Measurements from ENCODE around the gene RAD17.

The RAD17 gene

DNA sequence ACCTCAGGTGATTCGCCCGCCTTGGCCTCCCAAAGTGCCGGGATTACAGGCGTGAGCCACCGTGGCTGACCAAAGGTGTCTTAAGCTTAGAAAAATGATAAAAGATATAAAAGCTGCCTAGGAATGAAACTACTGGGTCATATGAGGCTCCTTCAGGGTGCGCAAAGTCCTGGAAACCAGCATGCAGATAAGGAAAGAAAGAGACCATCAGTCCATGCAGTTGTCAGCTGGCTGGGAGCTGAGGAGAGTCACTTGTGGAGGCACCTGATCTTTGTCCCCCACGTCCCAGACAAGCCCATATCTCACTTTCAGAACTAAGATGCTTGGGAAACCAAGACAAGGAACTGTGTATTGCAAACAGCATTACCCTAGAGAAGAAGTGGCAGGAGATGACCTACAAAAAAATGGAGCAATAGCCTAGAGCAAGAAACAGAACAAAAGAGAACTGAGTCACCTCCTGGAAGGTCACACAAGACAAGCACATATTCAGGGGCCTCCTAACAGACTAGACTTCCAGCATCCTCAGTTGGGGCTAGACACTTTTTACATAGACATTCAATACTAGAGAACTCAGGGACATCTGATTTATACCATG lies 34.2 kb upstream of the RAD17 start:
- TF ChIP-seq CTCF (IDR thresholded peaks at IDR 0.05; ENCODE audit: insufficient read depth, missing control alignments) = no peak
- DNase-seq (ENCODE audit: insufficient read length, low spot score) (no peak), FAIRE-seq (no peak)

GRCh38 chr5:69341520-69342161 lies 28.0 kb upstream of the RAD17 start:
- no peak for TF ChIP-seq CTCF (IDR thresholded peaks at IDR 0.05; ENCODE audit: insufficient read depth, missing control alignments)
- no peak for FAIRE-seq
- no peak for DNase-seq (ENCODE audit: insufficient read length, low spot score)

- no peak for FAIRE-seq
- TF ChIP-seq CTCF (IDR thresholded peaks at IDR 0.05; ENCODE audit: insufficient read depth, missing control alignments) = no peak
- DNase-seq (ENCODE audit: insufficient read length, low spot score) = no peak
These were observed 26.5 kb upstream of the RAD17 start for GRCh38 chr5:69343083-69343482.

DNA sequence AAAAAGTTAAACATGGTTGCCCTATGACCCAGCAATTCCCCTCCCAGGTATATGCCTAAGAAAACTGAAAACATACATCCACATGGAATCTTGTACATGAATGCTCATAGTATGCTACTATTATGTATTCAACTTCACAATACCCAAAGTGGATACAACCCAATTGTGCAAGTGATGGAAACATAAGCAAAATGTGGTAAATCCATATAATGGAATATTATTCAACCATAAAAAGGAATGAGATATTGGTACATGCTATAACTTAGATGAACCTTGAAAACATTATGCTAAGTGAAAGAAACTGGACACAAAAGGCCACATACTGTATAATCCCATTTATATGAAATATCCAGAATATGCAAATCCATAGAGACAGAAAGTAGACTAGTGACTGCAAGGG lies 19.0 kb upstream of the RAD17 start:
- no peak for TF ChIP-seq CTCF (IDR thresholded peaks at IDR 0.05; ENCODE audit: insufficient read depth, missing control alignments)
- DNase-seq (ENCODE audit: insufficient read length, low spot score) = no peak
- FAIRE-seq = no peak

GRCh38 chr5:69359699-69360098 lies 9.9 kb upstream of the RAD17 start:
- TF ChIP-seq CTCF (IDR thresholded peaks at IDR 0.05; ENCODE audit: insufficient read depth, missing control alignments) = no peak
- FAIRE-seq (no peak), DNase-seq (ENCODE audit: insufficient read length, low spot score) (no peak)

GRCh38 chr5:69360442-69360841 lies 9.2 kb upstream of the RAD17 start:
- TF ChIP-seq CTCF (IDR thresholded peaks at IDR 0.05; ENCODE audit: insufficient read depth, missing control alignments) = no peak
- no peak for FAIRE-seq
- no peak for DNase-seq (ENCODE audit: insufficient read length, low spot score)

- no peak for TF ChIP-seq CTCF (IDR thresholded peaks at IDR 0.05; ENCODE audit: insufficient read depth, missing control alignments)
- DNase-seq (ENCODE audit: insufficient read length, low spot score) (no peak), FAIRE-seq (no peak)
These were observed 5.2 kb upstream of the RAD17 start for GRCh38 chr5:69364414-69364813.
